ENCODE measurements around the gene PTPRT. TPM values are rescaled to one million over a fixed set of nuclear protein-coding genes. Genes with fewer than 3 reads are reported as not detected.

PTPRT gene
- total RNA-seq, 4 donors from 2014 or later, result 0.57 to 2.0 (median 0.83) TPM

DNA sequence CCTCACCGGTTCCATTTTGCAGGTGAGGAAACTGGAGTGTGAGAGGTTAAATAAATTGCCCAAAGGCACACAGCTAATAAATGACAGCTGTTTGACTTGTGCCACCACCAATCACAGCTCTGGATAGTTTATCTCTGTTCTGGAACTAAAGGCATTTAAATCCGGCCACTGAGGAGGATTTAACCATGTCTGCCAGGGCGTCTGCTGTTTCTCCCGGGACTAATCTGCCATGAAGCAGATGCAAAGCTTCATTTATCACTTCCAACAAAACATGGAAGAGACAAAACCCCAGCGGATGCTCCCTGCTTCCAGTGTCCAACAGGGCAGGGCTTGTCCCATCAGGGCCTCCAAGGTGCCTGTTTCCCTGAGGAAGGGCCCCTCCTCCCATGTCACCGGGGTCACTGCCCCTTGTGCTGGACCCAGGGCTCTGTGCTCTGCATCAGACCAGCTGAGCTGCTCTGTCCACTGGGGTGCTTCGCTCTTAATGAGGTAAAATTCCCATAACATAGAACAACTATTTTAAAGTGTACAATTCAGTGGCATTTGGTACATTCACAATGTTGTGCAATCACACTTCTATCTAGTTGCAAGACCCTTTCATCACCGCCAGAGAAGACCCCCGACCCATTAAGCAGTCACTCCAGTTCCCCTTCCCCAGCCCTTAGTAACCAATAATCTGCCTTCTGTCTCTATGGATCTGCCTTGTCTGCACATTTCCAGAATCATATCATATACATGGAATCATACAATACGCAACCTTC, 244.3 kb downstream of the PTPRT start:
- TF ChIP-seq CTCF (IDR thresholded peaks at IDR 0.05; ENCODE audit: low read depth), result no peak

DNA sequence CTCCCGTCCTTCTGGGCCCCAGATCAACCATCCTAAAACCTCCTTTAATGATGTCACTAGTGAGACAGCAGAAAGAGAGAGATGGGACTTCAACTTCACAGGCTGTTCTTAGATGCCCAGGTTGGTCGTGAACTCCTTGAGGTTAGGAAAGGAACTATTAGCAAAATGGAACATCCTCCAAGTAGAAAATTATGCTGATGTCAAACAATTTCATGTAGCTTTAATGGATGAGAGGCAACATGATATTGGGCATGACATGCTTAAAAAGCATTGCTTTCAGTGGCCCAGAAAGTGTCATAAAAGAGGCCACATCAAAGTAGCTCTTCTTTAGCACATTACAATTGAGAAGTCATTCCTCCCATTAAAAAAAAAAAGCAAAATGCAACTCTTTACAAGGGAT, 248.1 kb downstream of the PTPRT start:
- no peak for TF ChIP-seq CTCF (IDR thresholded peaks at IDR 0.05; ENCODE audit: low read depth)

DNA sequence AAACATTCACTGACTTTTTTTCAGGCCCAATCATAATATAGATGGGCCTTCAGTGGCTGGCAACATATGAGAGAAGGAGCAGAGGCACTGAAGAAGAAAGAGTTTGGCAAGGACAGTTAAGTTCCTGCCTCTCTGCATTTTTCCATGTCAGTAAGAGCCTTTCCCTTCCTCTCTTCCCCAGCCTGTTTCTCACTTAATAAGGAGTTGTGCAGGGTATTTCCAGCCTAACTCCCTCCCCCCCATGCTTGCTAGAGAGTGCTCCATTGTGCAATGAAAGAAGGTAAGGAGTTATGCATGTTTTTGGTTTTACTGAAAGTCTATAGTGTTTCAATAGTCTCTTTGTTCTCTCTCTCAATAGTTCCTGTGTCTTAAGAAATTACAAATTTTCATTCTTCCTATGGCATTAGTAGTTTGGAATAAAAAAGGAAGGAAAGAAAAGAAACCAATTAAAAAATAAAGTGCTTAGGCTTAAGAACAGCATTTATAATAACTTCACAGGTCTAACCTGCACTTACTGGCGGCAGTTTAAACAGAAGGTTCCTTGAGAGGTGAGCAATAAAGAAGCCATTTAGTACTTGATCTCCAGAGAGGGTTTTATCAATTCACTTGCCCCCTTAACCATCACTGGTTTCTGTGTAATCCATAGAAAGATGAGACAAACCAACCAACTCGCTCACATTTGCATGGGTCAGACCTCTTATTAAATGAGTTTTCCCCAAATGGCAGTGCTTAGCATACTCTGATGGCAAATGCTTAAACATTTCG, 251.1 kb downstream of the PTPRT start:
- no peak for TF ChIP-seq CTCF (IDR thresholded peaks at IDR 0.05; ENCODE audit: low read depth)

DNA sequence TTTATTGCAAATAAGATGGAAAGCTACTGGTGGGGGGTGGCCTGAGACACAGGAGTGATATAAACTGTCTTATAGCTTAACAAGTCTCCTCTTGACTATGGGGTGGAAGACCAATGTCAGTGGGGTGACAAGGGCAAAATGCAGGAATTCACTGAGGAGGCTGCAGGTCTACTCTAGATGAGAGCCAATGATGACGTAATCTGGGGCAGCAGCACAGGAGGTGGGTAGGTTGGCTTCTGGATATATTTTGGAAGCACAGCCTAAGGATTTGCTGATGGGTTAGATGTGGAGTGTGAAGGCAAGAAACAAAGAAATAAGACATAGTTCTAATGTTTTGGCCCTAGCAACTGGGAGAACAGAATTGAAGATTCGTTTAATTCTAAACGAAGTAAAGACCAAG, 253.2 kb downstream of the PTPRT start:
- no peak for TF ChIP-seq CTCF (IDR thresholded peaks at IDR 0.05; ENCODE audit: low read depth)

GRCh38 chr20:42924215-42924614, 265.5 kb downstream of the PTPRT start:
- TF ChIP-seq CTCF (IDR thresholded peaks at IDR 0.05; ENCODE audit: low read depth), result no peak

- TF ChIP-seq CTCF (IDR thresholded peaks at IDR 0.05; ENCODE audit: low read depth), result no peak
Measured at GRCh38 chr20:42923348-42923918, 266.3 kb downstream of the PTPRT start.

DNA sequence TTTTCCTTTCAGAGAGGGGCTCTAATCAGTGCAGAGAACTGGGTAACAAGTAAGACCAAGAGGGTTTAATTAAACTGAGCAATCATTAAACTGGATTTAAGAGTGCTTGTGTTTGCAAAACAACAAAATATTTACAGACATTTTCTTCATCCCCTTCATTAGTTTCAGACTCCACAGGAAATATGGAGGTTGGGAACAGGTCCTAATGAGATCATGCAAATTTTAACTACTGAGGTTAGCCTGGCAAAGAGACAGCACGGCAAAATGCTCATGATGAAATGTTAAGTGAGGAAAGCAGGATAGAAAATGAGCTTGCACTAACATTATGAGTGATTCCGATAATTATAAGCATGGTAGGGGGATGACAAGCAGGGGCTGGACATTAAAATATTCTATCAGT, 268.9 kb downstream of the PTPRT start:
- no peak for TF ChIP-seq CTCF (IDR thresholded peaks at IDR 0.05; ENCODE audit: low read depth)
